ENCODE measurements around the gene MICU2.

MICU2 gene

GRCh38 chr13:21478881-21479808 lies 124.8 kb downstream of the MICU2 start:
- DNase-seq = peak; percentile 44

- DNase-seq = peak; percentile 64
Measured at GRCh38 chr13:21476893-21477472, 127.0 kb downstream of the MICU2 start.

DNA sequence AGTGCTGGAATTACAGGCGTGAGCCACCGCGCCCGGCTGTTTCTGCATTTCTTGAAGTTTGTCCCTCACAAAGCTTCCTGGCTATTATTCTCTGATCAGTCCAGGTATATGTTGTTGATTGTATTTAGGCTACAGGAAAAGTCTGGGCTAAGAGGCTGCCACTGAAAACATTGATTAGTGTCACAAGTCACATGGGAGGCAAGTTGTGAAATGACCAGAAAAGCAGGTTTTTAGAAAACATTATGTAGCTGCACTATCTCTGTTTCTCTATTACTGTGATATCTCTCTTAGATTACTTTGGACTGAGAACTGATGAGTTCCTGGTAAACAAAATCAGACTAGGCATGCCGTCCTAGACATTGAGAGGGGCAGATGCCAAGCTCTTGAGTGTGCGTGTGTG lies 128.9 kb downstream of the MICU2 start:
- no peak for DNase-seq

DNA sequence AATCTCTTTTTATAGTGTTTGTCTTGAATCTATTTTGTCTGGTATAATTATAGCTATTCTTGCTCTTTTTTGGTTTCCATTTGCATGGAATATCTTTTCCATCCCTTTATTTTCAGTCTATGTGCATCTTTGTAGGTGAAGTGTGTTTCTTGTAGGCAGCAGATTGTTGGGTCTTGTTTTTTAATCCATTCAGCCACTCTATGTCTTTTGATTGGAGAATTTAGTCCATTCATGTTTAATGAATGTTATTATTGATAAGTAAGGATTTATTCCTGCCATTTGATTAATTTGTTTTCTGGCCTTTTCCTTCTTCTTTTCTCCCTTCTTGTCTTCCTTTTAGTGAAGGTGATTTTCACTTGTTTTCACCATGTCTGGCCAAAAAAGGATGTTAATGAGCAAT lies 133.2 kb downstream of the MICU2 start:
- no peak for DNase-seq

- no peak for DNase-seq
Measured at GRCh38 chr13:21466527-21466926, 137.4 kb downstream of the MICU2 start.

DNA sequence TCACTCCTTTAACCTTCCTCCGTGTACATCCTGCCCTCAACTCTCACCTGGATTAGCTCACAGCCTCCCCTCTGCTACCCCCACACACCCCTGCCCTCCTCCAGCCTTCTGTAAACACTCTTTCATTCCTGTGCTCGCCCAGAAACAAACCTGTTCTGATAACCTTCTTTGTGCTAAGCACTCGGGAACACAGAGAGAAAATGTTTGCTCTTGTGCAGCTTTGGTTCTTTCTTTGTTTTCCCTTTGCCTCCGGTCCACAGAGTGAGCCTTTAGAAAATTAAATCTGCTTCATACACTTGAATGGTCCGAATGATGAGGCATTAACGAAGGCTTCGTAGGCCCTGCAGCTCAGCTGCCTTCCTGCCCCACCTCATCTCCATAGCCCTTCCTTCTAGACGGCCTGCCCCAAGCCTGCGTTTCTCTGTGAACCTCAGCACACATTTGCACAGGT lies 138.2 kb downstream of the MICU2 start:
- DNase-seq = no peak

DNA sequence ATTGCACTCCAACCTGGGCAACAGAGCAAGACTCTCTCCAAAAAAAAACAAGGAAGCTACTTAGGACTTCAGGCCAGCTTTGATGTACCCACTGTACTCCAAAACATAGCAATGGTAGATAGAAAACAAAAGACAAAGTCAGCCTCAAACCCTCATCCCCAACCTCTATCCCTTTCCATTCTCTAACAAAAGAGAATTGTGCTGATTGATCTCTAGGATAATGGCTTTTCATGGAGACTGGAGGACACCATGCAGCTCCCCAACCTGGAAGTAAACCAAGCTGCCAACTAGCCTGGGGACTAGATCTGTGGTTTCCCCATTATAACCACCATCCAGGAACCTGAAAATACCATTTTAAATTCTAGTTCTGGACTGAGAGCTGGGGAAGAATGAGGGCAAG lies 140.5 kb downstream of the MICU2 start:
- no peak for DNase-seq

DNA sequence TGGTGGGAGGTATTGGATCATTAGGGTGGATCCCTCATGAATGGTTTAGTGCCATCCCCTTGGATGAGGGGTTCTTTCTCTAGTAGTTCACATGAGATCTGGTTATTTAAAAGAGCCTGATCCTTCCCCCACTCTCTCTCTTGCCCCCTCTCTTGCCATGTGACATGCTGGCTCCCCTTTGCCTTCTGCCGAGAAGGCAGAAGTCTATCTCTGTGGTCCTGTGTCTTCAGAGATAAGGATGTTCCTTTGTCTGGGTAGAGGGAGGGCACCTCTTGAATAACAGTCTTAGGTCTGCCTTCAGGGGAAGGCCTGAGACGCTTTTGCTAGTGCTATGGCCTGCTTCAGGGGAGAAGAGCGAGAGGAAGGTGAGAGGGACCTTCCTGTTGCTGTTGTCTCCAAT lies 142.8 kb downstream of the MICU2 start:
- DNase-seq = no peak

DNA sequence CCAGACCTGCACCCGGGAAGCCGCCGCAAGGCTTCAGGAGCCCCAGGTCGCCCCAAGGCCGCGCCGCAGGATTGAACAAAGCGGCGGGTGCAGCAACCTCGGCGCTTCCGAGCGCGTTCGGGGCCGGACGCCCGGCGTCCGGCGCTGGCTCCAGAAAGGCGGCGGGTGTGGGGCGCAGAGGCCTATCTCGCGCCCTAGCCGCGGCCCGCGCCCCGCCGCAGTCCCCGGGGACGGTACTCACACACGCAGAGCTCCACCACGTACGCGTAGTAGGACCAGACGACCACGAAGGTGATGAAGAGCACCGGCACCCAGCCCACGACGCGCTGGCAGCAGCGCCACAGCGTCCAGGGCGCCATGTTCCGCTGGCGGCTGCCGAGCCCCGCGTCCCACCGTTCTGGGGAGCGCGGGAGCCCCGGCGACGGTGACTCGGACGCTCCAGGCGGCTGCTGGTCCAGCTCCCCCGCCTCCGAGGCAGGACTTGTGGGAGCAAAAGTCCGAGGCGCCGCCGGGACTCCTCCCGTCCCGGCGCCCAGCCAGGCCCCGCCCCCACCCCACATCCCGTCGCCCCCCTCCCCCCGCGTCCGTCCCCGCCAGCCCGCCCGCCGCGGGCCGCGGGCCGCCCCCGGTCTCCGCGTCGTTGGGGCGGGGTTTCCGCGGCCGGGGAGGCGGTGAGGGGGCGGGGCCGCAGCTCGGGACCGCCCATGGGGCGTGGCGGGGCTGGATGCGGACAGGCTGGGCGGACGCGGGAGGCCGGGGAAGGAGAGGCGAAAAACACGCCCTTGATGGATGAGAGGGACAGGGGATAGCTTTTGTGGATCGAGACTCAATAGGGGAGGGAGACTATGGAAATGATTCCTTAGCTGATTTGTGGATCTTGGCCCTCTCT lies 144.9 kb downstream of the MICU2 start, which contains the start of gene ZDHHC20:
TSS of gene ZDHHC20 (minus strand) at position 491 of the 889 bp plus-strand sequence. CDS start at position 359, 132 bp downstream.
- peak; percentile 69 for DNase-seq

DNA sequence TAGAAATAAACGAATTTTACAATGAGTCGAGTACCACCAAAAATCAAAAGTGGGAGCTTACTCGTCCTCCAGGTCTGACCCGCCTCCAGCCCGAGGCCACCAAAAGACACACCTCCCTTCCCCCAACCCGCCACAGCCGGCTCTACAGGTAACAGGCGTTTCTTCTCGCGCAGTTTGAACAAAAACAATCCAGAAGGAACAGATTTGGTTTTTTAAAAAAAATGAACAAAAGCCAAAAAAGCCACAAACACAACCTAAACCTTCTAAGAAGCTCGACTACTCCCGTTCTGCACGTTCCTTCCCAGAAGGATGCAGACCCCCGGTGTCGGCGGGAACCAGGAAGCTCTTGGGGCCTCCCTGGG lies 145.5 kb downstream of the MICU2 start:
- DNase-seq = no peak

- DNase-seq = no peak
Measured at GRCh38 chr13:21453387-21454081, 150.4 kb downstream of the MICU2 start.

GRCh38 chr13:21450936-21451335 lies 153.0 kb downstream of the MICU2 start:
- no peak for DNase-seq

- no peak for DNase-seq
Measured at GRCh38 chr13:21446656-21447055, 157.3 kb downstream of the MICU2 start.

DNA sequence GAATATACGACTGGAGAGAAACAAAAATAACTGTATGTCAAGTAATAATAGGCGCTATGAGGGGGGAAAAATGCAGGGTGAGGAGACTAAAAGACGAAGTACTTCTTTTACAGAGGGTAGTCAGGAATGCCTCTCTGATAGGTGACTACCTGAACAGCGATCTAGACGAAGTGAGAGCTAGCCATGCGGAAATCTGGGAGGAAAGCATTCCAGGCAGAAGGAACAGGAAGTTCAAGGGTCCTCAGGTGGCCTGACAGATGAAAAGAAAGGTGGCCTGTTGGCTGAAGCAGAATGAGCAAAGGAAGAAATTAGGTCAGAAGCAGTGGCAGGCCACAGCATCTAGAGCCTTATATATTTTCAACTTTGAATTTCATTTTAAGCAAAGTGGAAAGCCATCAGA lies 158.2 kb downstream of the MICU2 start:
- DNase-seq = no peak

GRCh38 chr13:21443171-21443570 lies 160.8 kb downstream of the MICU2 start:
- DNase-seq = no peak
